ENCODE measurements around the gene SRF.

The SRF gene

DNA sequence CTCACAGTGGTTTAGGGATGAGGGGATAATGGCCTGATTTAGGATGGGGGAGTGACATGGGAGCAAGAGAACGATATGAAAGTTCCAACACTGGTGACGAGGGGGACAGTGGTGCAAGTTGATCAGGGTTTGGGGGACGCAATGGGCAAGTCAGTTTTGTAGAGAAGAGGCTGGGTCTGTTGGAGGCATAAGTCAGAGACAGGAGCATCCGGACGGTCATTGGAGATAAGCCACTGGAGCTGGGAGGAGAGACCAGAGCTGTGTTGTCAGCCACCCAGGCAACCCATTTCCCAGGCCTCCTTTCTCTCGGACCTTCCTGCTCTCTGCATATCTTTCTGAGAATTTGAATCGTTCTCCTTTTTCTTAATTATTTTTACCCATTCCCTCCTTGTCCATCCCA is 48.7 kb downstream of the SRF start:
- DNase-seq, result no peak

- no peak for DNase-seq
Observed at GRCh38 chr6:43220439-43220951, 49.4 kb downstream of the SRF start.

GRCh38 chr6:43221046-43221972 is 50.2 kb downstream of the SRF start:
- DNase-seq, result no peak

DNA sequence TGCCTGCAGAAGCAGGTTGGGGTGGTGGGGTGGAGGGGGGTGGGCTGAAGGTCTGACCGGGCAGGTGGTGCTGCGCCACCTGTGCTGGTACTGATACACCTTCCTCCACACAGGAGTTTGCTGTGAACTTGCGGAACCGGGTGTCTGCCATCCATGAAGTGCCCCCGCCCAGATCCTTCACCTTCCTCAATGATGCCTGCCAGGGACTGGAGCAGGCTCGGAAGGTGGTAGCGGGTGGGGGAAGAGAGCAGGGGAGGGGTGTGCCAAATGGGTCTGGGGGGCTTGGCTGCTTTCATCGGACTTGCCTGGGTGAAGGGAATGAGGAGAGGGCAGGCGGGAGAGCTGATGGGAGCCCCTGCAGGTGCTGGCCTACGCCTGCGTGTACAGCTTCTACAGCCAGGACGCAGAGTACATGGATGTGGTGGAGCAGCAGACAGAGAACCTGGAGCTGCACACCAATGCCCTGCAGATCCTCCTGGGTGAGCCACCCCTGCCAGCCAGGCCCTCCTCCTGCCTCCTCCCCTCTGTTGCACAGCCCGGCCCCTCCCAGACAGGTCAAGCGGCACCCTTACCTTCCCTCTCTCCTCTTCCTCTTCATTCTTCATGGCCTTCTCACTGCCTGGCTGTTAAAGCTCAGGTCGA is 51.5 kb downstream of the SRF start:
- no peak for DNase-seq

DNA sequence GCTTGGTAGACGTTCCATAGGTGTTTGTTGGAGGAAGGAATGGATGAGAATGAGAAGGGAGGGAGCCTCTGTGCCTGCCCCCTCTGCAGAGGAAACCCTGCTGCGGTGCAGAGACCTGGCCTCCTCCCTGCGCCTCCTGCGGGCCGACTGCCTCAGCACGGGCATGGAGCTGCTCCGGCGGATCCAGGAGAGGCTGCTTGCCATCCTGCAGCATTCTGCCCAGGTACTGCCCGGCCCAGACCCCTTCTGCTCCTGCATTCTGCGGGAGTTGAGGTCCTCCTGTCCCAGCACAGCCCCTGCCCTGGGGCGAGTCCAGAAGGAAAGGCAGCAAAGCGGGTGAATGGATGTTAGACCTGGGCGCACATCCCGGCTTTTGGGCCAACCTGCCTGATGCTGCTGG is 52.1 kb downstream of the SRF start:
- DNase-seq, result no peak

- no peak for DNase-seq
Observed at GRCh38 chr6:43226192-43226851, 55.3 kb downstream of the SRF start.

DNA sequence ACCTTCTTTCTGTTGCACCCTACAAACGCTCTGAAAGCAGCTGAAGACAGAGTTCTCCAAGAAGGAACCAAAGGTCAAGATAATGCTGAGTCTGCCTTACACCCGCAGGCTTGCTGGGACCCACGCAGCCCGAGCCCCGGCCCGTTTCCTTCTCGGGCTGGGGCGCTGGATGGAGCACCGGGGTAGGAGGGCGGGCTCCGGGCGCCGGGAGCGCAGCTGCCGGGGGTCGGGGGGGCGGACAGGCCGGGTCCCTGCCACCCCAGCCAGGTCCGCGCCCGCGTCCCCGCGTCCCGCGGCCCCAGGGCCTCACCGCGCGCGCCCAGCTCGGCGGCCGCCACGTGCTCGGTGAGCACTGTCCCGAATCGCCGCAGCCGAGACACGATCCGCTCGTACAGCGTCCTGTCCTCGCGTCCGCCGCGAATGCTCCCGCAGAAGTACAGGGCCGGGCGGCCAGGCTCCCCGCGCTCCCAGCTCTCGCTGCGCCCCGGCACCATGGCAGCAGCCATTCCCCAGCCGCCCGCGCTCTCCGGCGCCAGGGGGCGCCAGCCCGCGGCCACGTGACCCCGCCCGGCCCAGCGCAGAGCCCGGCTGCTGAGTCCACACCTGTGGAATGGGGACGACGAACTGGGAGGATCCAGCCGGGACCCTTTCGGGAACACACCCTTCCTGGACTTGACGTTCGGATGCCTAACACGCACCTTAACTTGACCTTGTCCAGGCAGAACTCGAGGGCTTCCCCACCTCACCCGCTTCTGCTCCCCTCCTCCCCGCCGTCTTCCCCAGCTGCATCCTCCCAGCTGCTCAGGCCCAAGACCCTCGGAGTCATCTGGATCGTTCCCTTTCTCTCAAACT is 58.1 kb downstream of the SRF start, which contains the start of gene DNPH1:
TSS of gene DNPH1 (minus strand) at position 531 of the 852 bp plus-strand sequence. CDS start at position 506, 25 bp downstream.
- DNase-seq, result peak; percentile 40

DNA sequence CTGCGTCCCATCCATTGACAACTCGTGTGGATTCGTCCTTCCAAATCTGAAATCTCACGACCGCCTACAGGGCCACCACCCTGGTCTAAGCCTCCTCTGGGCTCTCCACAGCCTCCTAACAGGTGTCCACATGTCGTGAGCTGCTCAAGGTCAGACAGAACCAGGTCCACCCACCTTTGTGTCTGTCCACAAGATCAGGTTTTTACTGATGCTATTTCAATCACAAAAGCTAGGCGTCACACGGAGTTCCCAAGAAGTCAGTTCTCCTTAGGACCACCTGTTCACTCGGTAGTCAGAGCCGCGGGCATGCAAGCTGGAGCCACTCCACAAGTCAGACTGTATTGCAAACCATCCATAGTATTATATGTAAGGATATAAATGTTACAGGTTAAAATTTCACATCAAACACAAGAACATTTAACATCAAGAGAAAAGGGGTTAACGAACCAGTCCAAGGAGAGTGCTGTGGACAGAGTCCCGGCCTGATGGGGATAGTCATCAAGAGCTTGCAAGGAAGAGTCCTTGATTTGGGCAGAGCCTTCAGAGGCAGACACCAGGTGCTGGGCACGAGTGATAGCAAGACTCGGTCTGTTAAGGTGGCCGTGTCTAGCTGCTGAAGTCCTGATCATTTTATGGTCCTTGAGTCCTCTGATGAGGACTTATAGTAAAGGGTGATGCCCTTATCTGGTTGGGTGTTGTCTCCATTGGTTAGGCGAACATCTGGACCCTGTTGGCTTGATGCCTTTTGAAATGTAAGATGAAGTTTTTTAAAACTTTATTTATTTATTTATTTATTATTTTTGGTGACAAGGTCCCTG is 58.9 kb downstream of the SRF start:
- DNase-seq, result no peak

DNA sequence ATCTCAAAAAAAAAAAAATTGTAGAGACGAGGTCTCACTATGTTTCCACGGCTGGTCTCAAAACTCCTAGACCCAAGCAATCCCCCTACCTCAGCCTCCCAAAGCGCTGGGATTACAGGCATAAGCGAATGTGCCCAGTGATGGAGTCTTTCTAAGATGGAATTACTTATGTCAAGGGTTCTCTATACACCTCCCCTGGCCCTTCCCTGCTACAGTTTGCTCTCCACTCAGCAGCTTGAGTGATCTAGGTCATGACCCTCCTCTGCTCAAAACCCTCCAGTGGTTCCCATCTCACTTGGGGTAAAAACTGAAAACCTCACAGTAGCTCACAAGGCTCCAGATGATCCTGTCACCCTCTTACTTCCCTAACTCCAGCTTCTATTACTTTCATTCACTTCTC is 60.0 kb downstream of the SRF start:
- DNase-seq, result no peak

All from DMS 273 treated with DMSO at 0.1 percent for 48 hours (cell line).